SK-N-SH (cell line): Measurements from ENCODE around the gene ELMOD1. TPM values are rescaled to one million over a fixed set of nuclear protein-coding genes. Genes with fewer than 3 reads are reported as not detected.
A peak's percentile ranks its signal among the peaks of the same experiment; 100 is the strongest.

Experiments used
- CTCF ChIA-PET: fragments of 300-600, 350-600 bp; formaldehyde crosslinking; extraction: SDS; loops from one replicate; lab custom pipeline; 2021; lab: Yijun Ruan, JAX
- POLR2A ChIA-PET: fragments of 350-600 bp; sonication (Branson Sonifier 250); formaldehyde crosslinking; extraction: SDS; loops from one replicate; lab custom pipeline; 2020; ENCODE audit warnings: antibody characterized with exemption, inconsistent platforms; lab: Yijun Ruan, JAX
- DNase-seq: peaks from one replicate; pipeline ENCODE4 v3.0.0; 2012
- H2AFZ ChIP-seq: fragments of 200-600 bp; sonication (generic); 2 replicates; pipeline ENCODE4 v1.8.1; 2016; ENCODE audit warnings: antibody characterized with exemption, mild to moderate bottlenecking, low read depth
- H3F3A ChIP-seq: fragments of 200-600 bp; sonication (generic); replicated peaks from 2 replicates; pipeline ENCODE3; 2016; ENCODE audit warnings: antibody characterized with exemption, mild to moderate bottlenecking; ENCODE audit not compliant: insufficient read depth
- H3K27ac ChIP-seq, 2 experiments: fragments of 200-500 bp in 1 of 2; fragments of 200-600 bp in 1 of 2; sonication (Bioruptor generic) in 1 of 2; sonication (generic), shearing (Covaris generic) in 1 of 2; 2 replicates each; pipeline versions ENCODE4 v1.5.1 to v1.6.1; 2014 to 2016; ENCODE audit warnings: low read depth in 2 of 2, inconsistent platforms in 1 of 2, low read length in 1 of 2, mild to moderate bottlenecking in 1 of 2, mixed read lengths in 1 of 2
- H3K27me3 ChIP-seq: fragments of 200-600 bp; sonication (generic), shearing (Covaris generic); 2 replicates; pipeline ENCODE4 v1.6.1; 2016; ENCODE audit warnings: mixed run types; ENCODE audit not compliant: insufficient read depth
- H3K36me3 ChIP-seq, 2 experiments: fragments of 200-500 bp in 1 of 2; fragments of 200-600 bp in 1 of 2; sonication (Bioruptor generic) in 1 of 2; sonication (generic) in 1 of 2; replicated peaks in 1 of 2; 2 replicates each; pipeline versions ENCODE3 to v1.5.1; 2014 to 2016; ENCODE audit warnings: low read length in 1 of 2, mild to moderate bottlenecking in 1 of 2; ENCODE audit not compliant: insufficient read depth in 2 of 2, control insufficient read depth in 1 of 2
- H3K4me1 ChIP-seq, 2 experiments: fragments of 200-500 bp in 1 of 2; fragments of 200-600 bp in 1 of 2; sonication (Bioruptor generic) in 1 of 2; sonication (generic), shearing (Covaris generic) in 1 of 2; 2 replicates each; pipeline versions ENCODE4 v1.5.1 to v1.6.1; 2014 to 2016; ENCODE audit warnings: low read depth in 1 of 2, low read length in 1 of 2, mixed run types in 1 of 2; ENCODE audit not compliant: insufficient read depth in 2 of 2, control insufficient read depth in 1 of 2
- H3K4me2 ChIP-seq: fragments of 200-600 bp; sonication (generic), shearing (Covaris generic); 2 replicates; pipeline ENCODE4 v1.6.1; 2017; ENCODE audit warnings: mixed run types
- H3K4me3 ChIP-seq, 2 experiments: fragments of 200-500 bp in 1 of 2; fragments of 200-600 bp in 1 of 2; sonication (Bioruptor generic) in 1 of 2; sonication (generic), shearing (Covaris generic) in 1 of 2; 2 replicates each; pipeline versions ENCODE4 v1.5.1 to v1.8.1; 2014 to 2016; ENCODE audit warnings: low read depth in 2 of 2, inconsistent platforms in 1 of 2, low read length in 1 of 2, mild to moderate bottlenecking in 1 of 2, mixed read lengths in 1 of 2, moderate library complexity in 1 of 2
- H3K79me2 ChIP-seq: fragments of 200-600 bp; sonication (generic); 2 replicates; pipeline ENCODE4 v1.8.1; 2017; ENCODE audit warnings: mild to moderate bottlenecking; ENCODE audit not compliant: insufficient read depth
- H3K9ac ChIP-seq: fragments of 200-600 bp; sonication (generic); 2 replicates; pipeline ENCODE4 v1.6.1; 2017; ENCODE audit warnings: mixed run types
- H3K9me2 ChIP-seq: fragments of 200-600 bp; sonication (generic); 2 replicates; pipeline ENCODE4 v1.6.1; 2017; ENCODE audit warnings: mixed run types
- H3K9me3 ChIP-seq: fragments of 200-600 bp; sonication (generic); 2 replicates; pipeline ENCODE4 v1.6.1; 2017; ENCODE audit warnings: mixed run types, mild to moderate bottlenecking, moderate library complexity
- H4K20me1 ChIP-seq: fragments of 200-600 bp; sonication (generic); 2 replicates; pipeline ENCODE4 v1.6.1; 2017; ENCODE audit warnings: mild to moderate bottlenecking, mixed run types; ENCODE audit not compliant: insufficient read depth
- CHD2 ChIP-seq: fragments of 150-350 bp; IDR thresholded peaks from 2 replicates; pipeline ENCODE4 v1.6.1; 2018; ENCODE audit warnings: low read length; ENCODE audit not compliant: partially characterized antibody
- ELF1 ChIP-seq: IDR thresholded peaks from 2 replicates; pipeline ENCODE4 v1.4.0; 2012
- EZH2phosphoT487 ChIP-seq: fragments of 200-600 bp; sonication (generic); IDR thresholded peaks from 2 replicates; pipeline ENCODE4 v1.6.1; 2017; ENCODE audit warnings: low read depth, mixed run types, mild to moderate bottlenecking, antibody characterized with exemption, moderate library complexity, borderline replicate concordance
- FOXJ3 ChIP-seq: sonication (generic); formaldehyde crosslinking; IDR thresholded peaks from 2 replicates; pipeline ENCODE4 v1.5.1; 2020; ENCODE audit warnings: mild to moderate bottlenecking, missing genetic modification reagents
- GATA2 ChIP-seq: sonication (generic); formaldehyde crosslinking; IDR thresholded peaks from 2 replicates; pipeline ENCODE4 v1.5.0; 2020; ENCODE audit warnings: mild to moderate bottlenecking, missing genetic modification reagents
- JUND ChIP-seq: IDR thresholded peaks from 2 replicates; pipeline ENCODE4 v1.4.0; 2012
- MXI1 ChIP-seq: IDR thresholded peaks from 2 replicates; pipeline ENCODE4 v1.6.1; 2012; ENCODE audit warnings: mild to moderate bottlenecking, low read depth, low read length, improper control_type of control experiment
- RAD21 ChIP-seq: IDR thresholded peaks from 2 replicates; pipeline ENCODE4 v1.6.1; 2012; ENCODE audit warnings: mild to moderate bottlenecking, low read length
- RCOR1 ChIP-seq: fragments of 150-350 bp; IDR thresholded peaks from 2 replicates; pipeline ENCODE4 v1.6.1; 2017; ENCODE audit warnings: antibody characterized with exemption, low read length
- RFX5 ChIP-seq: IDR thresholded peaks from 2 replicates; pipeline ENCODE4 v1.6.1; 2012; ENCODE audit warnings: mild to moderate bottlenecking, improper control_type of control experiment, low read length
- RXRA ChIP-seq: IDR thresholded peaks from 2 replicates; pipeline ENCODE4 v1.4.0; 2012; ENCODE audit warnings: low read depth, mild to moderate bottlenecking, borderline replicate concordance
- SMC3 ChIP-seq: IDR thresholded peaks from 2 replicates; pipeline ENCODE4 v1.6.1; 2012; ENCODE audit warnings: low read depth, low read length, improper control_type of control experiment
- WGBS: methylation state at CpG from one replicate; pipeline ENCODE4 v1.1.6; 2017; ENCODE audit warnings: low lambda C conversion rate; 5-methylcytosine and 5-hydroxymethylcytosine counted together
- polyA plus RNA-seq, 3 experiments: library from polyadenylated mRNA; depleted of rRNA; stranded (reverse); fragments of >200 nt; gene quantifications; 2 replicates each; pipeline ENCODE4 v1.2.3, GENCODE V29; 2012
- TF ChIP-seq, protein P1 (sequence below): fragments of 150-350 bp; IDR thresholded peaks from 2 replicates; pipeline ENCODE4 v1.6.1; 2016; ENCODE audit warnings: mild to moderate bottlenecking, low read depth, low read length
- TF ChIP-seq, protein P2 (sequence below): fragments of 200-600 bp; sonication (generic); IDR thresholded peaks from 2 replicates; pipeline ENCODE4 v1.6.1; 2017; ENCODE audit warnings: antibody characterized with exemption, mild to moderate bottlenecking, moderate library complexity
- TF ChIP-seq, protein P3 (sequence below): fragments of 150-350 bp; IDR thresholded peaks from 2 replicates; pipeline ENCODE4 v1.6.1; 2017; ENCODE audit warnings: antibody characterized with exemption, low read length, low read depth, borderline replicate concordance
- TF ChIP-seq, protein P4 (sequence below): IDR thresholded peaks from 2 replicates; pipeline ENCODE4 v1.4.0; 2012; ENCODE audit warnings: low read depth

ELMOD1 gene
- polyA plus RNA-seq, 1 of the 3 experiments (the other 2 are of a cell fraction) = not detected

DNA sequence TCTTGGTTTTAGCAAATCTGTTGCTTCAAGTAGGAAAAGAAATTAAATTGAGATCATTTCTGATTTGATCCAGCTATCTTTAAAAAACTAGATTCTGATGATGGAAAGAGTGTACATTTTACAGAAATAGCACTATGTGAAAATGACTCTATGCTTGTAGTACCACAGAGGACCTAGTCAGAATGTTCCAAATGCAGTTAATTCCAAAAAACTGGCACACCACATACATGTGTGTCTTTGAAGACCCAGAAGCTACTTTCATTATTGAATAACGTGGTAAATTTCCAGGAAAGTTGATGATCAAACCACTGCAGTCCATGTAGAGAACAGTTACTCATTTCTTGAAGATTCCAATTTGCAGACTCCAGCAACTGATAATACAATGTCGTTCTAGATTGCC, 3.8 kb downstream of the ELMOD1 start:
- Histone ChIP-seq H3K27ac (no peak overlapping the region), H3F3A (no peaks in the 10 kb centered on the region), H3K4me3 (no peak overlapping the region), H3K4me1 (peaks cover 4 to 15% of the 10 kb centered on the region in 2 experiments; a peak in 1 of 4 replicates), H4K20me1 (no peaks in the 10 kb centered on the region), H3K9me3 (no peaks in the 10 kb centered on the region), H3K4me2 (no peak overlapping the region), H2AFZ (no peak overlapping the region), H3K79me2 (no peaks in the 10 kb centered on the region), H3K36me3 (no peaks in the 10 kb centered on the region), H3K27me3 (peaks cover 37% of the 10 kb centered on the region), H3K9me2 (no peaks in the 10 kb centered on the region), H3K9ac (no peak overlapping the region)
- CTCF ChIA-PET = interaction anchor here (0.8 to 1.2 kb wide), 3 partner anchors 18 to 97 kb away, joined by 3 to 4 read pairs (median 3); no protein-coding TSS in a partner anchor
- TF ChIP-seq, protein P1, sequence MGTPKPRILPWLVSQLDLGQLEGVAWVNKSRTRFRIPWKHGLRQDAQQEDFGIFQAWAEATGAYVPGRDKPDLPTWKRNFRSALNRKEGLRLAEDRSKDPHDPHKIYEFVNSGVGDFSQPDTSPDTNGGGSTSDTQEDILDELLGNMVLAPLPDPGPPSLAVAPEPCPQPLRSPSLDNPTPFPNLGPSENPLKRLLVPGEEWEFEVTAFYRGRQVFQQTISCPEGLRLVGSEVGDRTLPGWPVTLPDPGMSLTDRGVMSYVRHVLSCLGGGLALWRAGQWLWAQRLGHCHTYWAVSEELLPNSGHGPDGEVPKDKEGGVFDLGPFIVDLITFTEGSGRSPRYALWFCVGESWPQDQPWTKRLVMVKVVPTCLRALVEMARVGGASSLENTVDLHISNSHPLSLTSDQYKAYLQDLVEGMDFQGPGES = no peak
- TF ChIP-seq GATA2 (CRISPR knock-in tag) (no peak), RCOR1 (no peak), CHD2 (no peak), MXI1 (no peak)
- TF ChIP-seq, protein P2, sequence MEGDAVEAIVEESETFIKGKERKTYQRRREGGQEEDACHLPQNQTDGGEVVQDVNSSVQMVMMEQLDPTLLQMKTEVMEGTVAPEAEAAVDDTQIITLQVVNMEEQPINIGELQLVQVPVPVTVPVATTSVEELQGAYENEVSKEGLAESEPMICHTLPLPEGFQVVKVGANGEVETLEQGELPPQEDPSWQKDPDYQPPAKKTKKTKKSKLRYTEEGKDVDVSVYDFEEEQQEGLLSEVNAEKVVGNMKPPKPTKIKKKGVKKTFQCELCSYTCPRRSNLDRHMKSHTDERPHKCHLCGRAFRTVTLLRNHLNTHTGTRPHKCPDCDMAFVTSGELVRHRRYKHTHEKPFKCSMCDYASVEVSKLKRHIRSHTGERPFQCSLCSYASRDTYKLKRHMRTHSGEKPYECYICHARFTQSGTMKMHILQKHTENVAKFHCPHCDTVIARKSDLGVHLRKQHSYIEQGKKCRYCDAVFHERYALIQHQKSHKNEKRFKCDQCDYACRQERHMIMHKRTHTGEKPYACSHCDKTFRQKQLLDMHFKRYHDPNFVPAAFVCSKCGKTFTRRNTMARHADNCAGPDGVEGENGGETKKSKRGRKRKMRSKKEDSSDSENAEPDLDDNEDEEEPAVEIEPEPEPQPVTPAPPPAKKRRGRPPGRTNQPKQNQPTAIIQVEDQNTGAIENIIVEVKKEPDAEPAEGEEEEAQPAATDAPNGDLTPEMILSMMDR = no peak
- POLR2A ChIA-PET = no interaction called here
- no peak for DNase-seq
- 5% methylated on average over 2 of the region's 2 CpGs for WGBS

DNA sequence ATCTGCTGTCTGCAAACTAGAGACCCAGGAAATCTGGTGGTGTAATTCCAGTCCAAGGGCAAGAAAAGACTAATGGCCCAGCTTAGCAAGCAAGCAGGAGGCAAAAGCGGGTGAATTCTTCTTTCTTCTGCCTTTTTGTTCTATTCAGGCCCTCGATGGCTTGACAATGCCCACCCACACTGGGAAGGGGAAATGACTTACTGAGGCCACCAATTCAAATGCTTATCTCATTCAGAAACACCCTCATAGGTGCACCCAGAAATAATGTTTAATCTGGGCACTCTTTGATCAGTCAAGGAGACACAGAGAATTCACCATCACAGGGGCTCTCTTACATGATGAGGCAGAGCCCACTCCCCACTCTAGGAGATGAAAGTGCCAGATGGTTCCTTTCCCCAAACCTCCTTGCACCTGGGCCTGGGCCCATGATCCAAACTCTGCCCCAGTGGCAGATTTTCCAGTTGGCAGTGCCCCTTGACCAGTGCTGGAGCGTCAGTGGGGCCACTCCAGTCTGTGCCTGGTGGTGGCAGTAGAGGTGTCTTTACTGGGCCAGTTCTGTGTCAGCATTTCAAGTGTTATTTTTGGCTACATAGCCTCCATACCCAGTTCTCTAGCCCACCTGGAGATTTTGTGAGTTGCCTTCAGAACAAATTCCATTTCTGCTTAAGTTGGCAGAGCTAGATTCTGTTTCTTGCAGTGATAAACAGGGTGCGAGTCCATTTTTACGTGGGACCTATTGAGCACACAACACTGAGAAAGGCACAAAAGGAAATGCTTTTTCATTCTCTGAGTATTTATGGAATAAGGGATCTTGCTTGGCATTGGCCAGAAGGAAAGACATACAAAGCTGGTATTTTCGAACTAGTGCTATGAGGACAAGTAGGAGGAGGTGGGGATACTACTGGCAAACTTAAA, 7.5 kb downstream of the ELMOD1 start:
- Histone ChIP-seq H3F3A (no peaks in the 10 kb centered on the region), H3K4me3 (no peak overlapping the region), H4K20me1 (no peaks in the 10 kb centered on the region), H3K9me2 (no peaks in the 10 kb centered on the region), H3K27ac (no peak overlapping the region), H3K4me2 (no peak overlapping the region), H2AFZ (no peak overlapping the region), H3K9me3 (no peaks in the 10 kb centered on the region), H3K79me2 (no peaks in the 10 kb centered on the region), H3K4me1 (no peaks in the 10 kb centered on the region), H3K36me3 (no peaks in the 10 kb centered on the region), H3K9ac (no peak overlapping the region), H3K27me3 (peaks cover 12% of the 10 kb centered on the region; the same call in 1 of the 2 replicates)
- TF ChIP-seq RFX5 = no peak
- TF ChIP-seq JUND = no peak
- TF ChIP-seq, protein P3, sequence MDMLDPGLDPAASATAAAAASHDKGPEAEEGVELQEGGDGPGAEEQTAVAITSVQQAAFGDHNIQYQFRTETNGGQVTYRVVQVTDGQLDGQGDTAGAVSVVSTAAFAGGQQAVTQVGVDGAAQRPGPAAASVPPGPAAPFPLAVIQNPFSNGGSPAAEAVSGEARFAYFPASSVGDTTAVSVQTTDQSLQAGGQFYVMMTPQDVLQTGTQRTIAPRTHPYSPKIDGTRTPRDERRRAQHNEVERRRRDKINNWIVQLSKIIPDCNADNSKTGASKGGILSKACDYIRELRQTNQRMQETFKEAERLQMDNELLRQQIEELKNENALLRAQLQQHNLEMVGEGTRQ = no peak
- TF ChIP-seq SMC3 = peak; percentile 30; the same call in 1 of the 2 replicates
- TF ChIP-seq, protein P4, sequence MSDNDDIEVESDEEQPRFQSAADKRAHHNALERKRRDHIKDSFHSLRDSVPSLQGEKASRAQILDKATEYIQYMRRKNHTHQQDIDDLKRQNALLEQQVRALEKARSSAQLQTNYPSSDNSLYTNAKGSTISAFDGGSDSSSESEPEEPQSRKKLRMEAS = no peak
- no peak for TF ChIP-seq FOXJ3
- TF ChIP-seq RAD21 = peak; percentile 33
- no peak for TF ChIP-seq RXRA
- TF ChIP-seq EZH2phosphoT487 = no peak
- TF ChIP-seq ELF1 = no peak
- no peak for TF ChIP-seq CHD2
- TF ChIP-seq, protein P2 = peak; percentile 54
- TF ChIP-seq GATA2 (CRISPR knock-in tag) = no peak
- ChIA-PET POLR2A (no interaction called here), CTCF (interaction anchor here (0.7 to 2.4 kb wide), 4 partner anchors 9 to 143 kb away, joined by 3 to 8 read pairs (median 4); no protein-coding TSS in a partner anchor)
- WGBS = 39% methylated on average over 6 of the region's 6 CpGs
- DNase-seq = peak; percentile 45
